Activated CD4-positive, alpha-beta T cell treated with anti-CD3 and anti-CD28 coated beads, Interleukin-2, amount 10 ng/mL, durations not matched to agents 24 days and 14 days (primary cell): ENCODE data around the gene GABRA1. TPM values are rescaled to one million over a fixed set of nuclear protein-coding genes. Genes with fewer than 3 reads are reported as not detected.

ENCODE experiments used
- DNase-seq: peaks from one replicate; pipeline ENCODE4 v3.0.0; 2022
- H3K27ac Mint-ChIP-seq: one replicate; pipeline ENCODE4 v1.8.0; 2022; ENCODE audit warnings: mild to moderate bottlenecking, mixed read lengths
- H3K27me3 Mint-ChIP-seq: one replicate; pipeline ENCODE4 v1.8.0; 2022; ENCODE audit warnings: mixed read lengths
- H3K36me3 Mint-ChIP-seq: one replicate; pipeline ENCODE4 v1.8.0; 2022; ENCODE audit warnings: low read depth, mild to moderate bottlenecking, mixed read lengths
- H3K4me1 Mint-ChIP-seq: one replicate; pipeline ENCODE4 v1.8.0; 2021; ENCODE audit warnings: mixed read lengths
- H3K4me3 Mint-ChIP-seq: one replicate; pipeline ENCODE4 v1.8.0; 2022; ENCODE audit warnings: mild to moderate bottlenecking, moderate library complexity, mixed read lengths
- H3K9me3 Mint-ChIP-seq: one replicate; pipeline ENCODE4 v1.8.0; 2021; ENCODE audit warnings: mixed read lengths
- intact Hi-C: fragments of 100-400 bp; cut with micrococcal nuclease; formaldehyde crosslinking; loops from one replicate; pipeline ENCODE4 v1.15.1; 2023
- total RNA-seq: library from RNA; stranded (reverse); gene quantifications from 2 replicates; pipeline ENCODE4 v1.2.3, GENCODE V29; 2022

Gene GABRA1
- total RNA-seq, 1 donor from 2014 or later: not detected

- no peaks in the 10 kb centered on the region for H3K36me3 Mint-ChIP-seq
- no peak overlapping the region for H3K4me3 Mint-ChIP-seq
- H3K4me1 Mint-ChIP-seq: no peaks in the 10 kb centered on the region
- no peak for DNase-seq
- H3K9me3 Mint-ChIP-seq: no peaks in the 10 kb centered on the region
- intact Hi-C loops: no loop called here
- no peaks in the 10 kb centered on the region for H3K27me3 Mint-ChIP-seq
- H3K27ac Mint-ChIP-seq: no peak overlapping the region
Observed at GRCh38 chr5:161900981-161901380, 53.1 kb downstream of the GABRA1 start.

- Mint-ChIP-seq H3K27ac (no peak overlapping the region), H3K4me3 (no peak overlapping the region), H3K36me3 (no peaks in the 10 kb centered on the region), H3K9me3 (no peaks in the 10 kb centered on the region), H3K27me3 (no peaks in the 10 kb centered on the region), H3K4me1 (no peaks in the 10 kb centered on the region)
- intact Hi-C loops: no loop called here
- no peak for DNase-seq
Observed at GRCh38 chr5:161921781-161922180, 73.9 kb downstream of the GABRA1 start.

GRCh38 chr5:161924270-161924669 is 76.3 kb downstream of the GABRA1 start:
- Mint-ChIP-seq H3K36me3 (no peaks in the 10 kb centered on the region), H3K4me1 (no peaks in the 10 kb centered on the region), H3K27ac (no peak overlapping the region), H3K27me3 (no peaks in the 10 kb centered on the region), H3K9me3 (no peaks in the 10 kb centered on the region), H3K4me3 (no peak overlapping the region)
- DNase-seq: no peak
- intact Hi-C loops: no loop called here

GRCh38 chr5:161925960-161926359 is 78.0 kb downstream of the GABRA1 start:
- no peaks in the 10 kb centered on the region for H3K9me3 Mint-ChIP-seq
- no peak for DNase-seq

GRCh38 chr5:161934486-161934885 is 86.6 kb downstream of the GABRA1 start:
- Mint-ChIP-seq H3K9me3 (no peaks in the 10 kb centered on the region), H3K36me3 (no peaks in the 10 kb centered on the region), H3K27me3 (no peaks in the 10 kb centered on the region), H3K27ac (no peak overlapping the region), H3K4me3 (no peak overlapping the region), H3K4me1 (no peaks in the 10 kb centered on the region)
- intact Hi-C loops: no loop called here
- no peak for DNase-seq

More at GRCh38 chr5:161925960-161926359, 78.0 kb downstream of the GABRA1 start:
- Mint-ChIP-seq H3K4me3 (no peak overlapping the region), H3K27me3 (no peaks in the 10 kb centered on the region), H3K27ac (no peak overlapping the region), H3K4me1 (no peaks in the 10 kb centered on the region), H3K36me3 (no peaks in the 10 kb centered on the region)
- intact Hi-C loops: no loop called here

- no peak overlapping the region for H3K27ac Mint-ChIP-seq
- H3K4me3 Mint-ChIP-seq: no peak overlapping the region
- intact Hi-C loops: no loop called here
Observed at GRCh38 chr5:161944974-161945373, 97.1 kb downstream of the GABRA1 start.

GRCh38 chr5:161946911-161947310 is 99.0 kb downstream of the GABRA1 start:
- Mint-ChIP-seq H3K9me3 (no peaks in the 10 kb centered on the region), H3K4me3 (no peak overlapping the region), H3K27me3 (no peaks in the 10 kb centered on the region), H3K36me3 (no peaks in the 10 kb centered on the region), H3K27ac (no peak overlapping the region), H3K4me1 (no peaks in the 10 kb centered on the region)
- intact Hi-C loops: no loop called here
- DNase-seq: no peak

More at GRCh38 chr5:161944974-161945373, 97.1 kb downstream of the GABRA1 start:
- no peaks in the 10 kb centered on the region for H3K27me3 Mint-ChIP-seq
- H3K36me3 Mint-ChIP-seq: no peaks in the 10 kb centered on the region
- H3K9me3 Mint-ChIP-seq: no peaks in the 10 kb centered on the region
- H3K4me1 Mint-ChIP-seq: no peaks in the 10 kb centered on the region
- no peak for DNase-seq

Other genes starting within 250 kb of the GABRA1 start
- not detected in 2 replicates for gene GABRA6, start 162.4 kb upstream of the GABRA1 start, total RNA-seq
- gene GABRG2, start 219.7 kb downstream of the GABRA1 start, total RNA-seq: not detected in 2 replicates